SK-N-SH treated with all-trans-retinoic acid at 6 μM for 48 hours (cell line): ENCODE results near the gene APOO.

Experiments
- ATAC-seq: fragments of 200-7000 bp; cut with Tn5 transposase; 3 replicates; pipeline ENCODE4 v1.9.1; 2020; ENCODE audit warnings: mild to moderate bottlenecking, moderate library complexity
- ARNTL ChIP-seq: fragments of 450-650 bp; formaldehyde crosslinking; IDR thresholded peaks from 2 replicates; pipeline ENCODE4 v1.5.0; 2020; ENCODE audit warnings: low read depth, mild to moderate bottlenecking, moderate library complexity, borderline replicate concordance
- BACH2 ChIP-seq: fragments of 250-450 bp; sonication (Bioruptor Pico); IDR thresholded peaks from 2 replicates; pipeline ENCODE4 v1.9.0; 2021; ENCODE audit warnings: mild to moderate bottlenecking, borderline replicate concordance
- CSDC2 ChIP-seq: fragments of 250-450 bp; sonication (Bioruptor Pico); IDR thresholded peaks from 2 replicates; pipeline ENCODE4 v1.5.0; 2020; ENCODE audit warnings: mild to moderate bottlenecking, moderate library complexity
- GLIS3 ChIP-seq: fragments of 250-450 bp; sonication (Bioruptor Pico); IDR thresholded peaks from 2 replicates; pipeline ENCODE4 v1.5.0; 2020; ENCODE audit warnings: mild to moderate bottlenecking, moderate library complexity
- ISL1 ChIP-seq: fragments of 250-450 bp; sonication (Bioruptor Pico); IDR thresholded peaks from 2 replicates; pipeline ENCODE4 v2.1.2; 2022; ENCODE audit warnings: mild to moderate bottlenecking, moderate library complexity
- OSR1 ChIP-seq: fragments of 250-450 bp; sonication (Bioruptor Pico); IDR thresholded peaks from 2 replicates; pipeline ENCODE4 v1.8.0; 2022; ENCODE audit warnings: moderate library complexity, mild to moderate bottlenecking, inconsistent platforms
- PPARA ChIP-seq: fragments of 250-450 bp; sonication (Bioruptor Pico); IDR thresholded peaks from 2 replicates; pipeline ENCODE4 v1.5.0; 2020; ENCODE audit warnings: mild to moderate bottlenecking, borderline replicate concordance
- RARB ChIP-seq: fragments of 250-450 bp; sonication (Bioruptor Pico); IDR thresholded peaks from 2 replicates; pipeline ENCODE4 v1.8.0; 2021; ENCODE audit warnings: mild to moderate bottlenecking, moderate library complexity
- TCF4 ChIP-seq: fragments of 250-450 bp; sonication (Bioruptor Pico); IDR thresholded peaks from 2 replicates; pipeline ENCODE4 v1.8.0; 2021; ENCODE audit warnings: mild to moderate bottlenecking, moderate library complexity, borderline replicate concordance
- TOX ChIP-seq: fragments of 250-450 bp; sonication (Bioruptor Pico); IDR thresholded peaks from 2 replicates; pipeline ENCODE4 v1.8.0; 2021; ENCODE audit warnings: mild to moderate bottlenecking, moderate library complexity, borderline replicate concordance
- ZC3H10 ChIP-seq: fragments of 250-450 bp; sonication (Bioruptor Pico); IDR thresholded peaks from 2 replicates; pipeline ENCODE4 v1.5.1; 2021; ENCODE audit warnings: mild to moderate bottlenecking, moderate library complexity
- ZFP3 ChIP-seq: fragments of 250-450 bp; sonication (Bioruptor Pico); IDR thresholded peaks from 2 replicates; pipeline ENCODE4 v1.5.0; 2020; ENCODE audit warnings: mild to moderate bottlenecking, moderate library complexity
- ZFP30 ChIP-seq: fragments of 450-650 bp; formaldehyde crosslinking; IDR thresholded peaks from 2 replicates; pipeline ENCODE4 v1.5.0; 2022; ENCODE audit warnings: mild to moderate bottlenecking, moderate library complexity
- ZNF565 ChIP-seq: fragments of 450-650 bp; formaldehyde crosslinking; conservative IDR thresholded peaks from 2 replicates; pipeline ENCODE4 v1.5.0; 2020; ENCODE audit warnings: low read depth, mild to moderate bottlenecking, moderate library complexity
- ZNF70 ChIP-seq: fragments of 450-650 bp; formaldehyde crosslinking; IDR thresholded peaks from 2 replicates; pipeline ENCODE4 v1.5.0; 2020; ENCODE audit warnings: mild to moderate bottlenecking, moderate library complexity
- ZNF8 ChIP-seq: fragments of 450-650 bp; formaldehyde crosslinking; IDR thresholded peaks from 2 replicates; pipeline ENCODE4 v1.5.0; 2020; ENCODE audit warnings: mild to moderate bottlenecking, moderate library complexity
- TF ChIP-seq, protein P1 (sequence below): fragments of 250-450 bp; sonication (Bioruptor Pico); IDR thresholded peaks from 2 replicates; pipeline ENCODE4 v1.8.0; 2020; ENCODE audit warnings: mild to moderate bottlenecking, moderate library complexity, borderline replicate concordance
- TF ChIP-seq, protein P2 (sequence below): fragments of 250-450 bp; sonication (Bioruptor Pico); IDR thresholded peaks from 2 replicates; pipeline ENCODE4 v1.8.0; 2021; ENCODE audit warnings: low read depth, mild to moderate bottlenecking, moderate library complexity, borderline replicate concordance
- TF ChIP-seq, protein P3 (sequence below): fragments of 250-450 bp; sonication (Bioruptor Pico); IDR thresholded peaks from 2 replicates; pipeline ENCODE4 v1.5.0; 2020; ENCODE audit warnings: mild to moderate bottlenecking, moderate library complexity
- TF ChIP-seq, protein P4 (sequence below): fragments of 250-450 bp; sonication (Bioruptor Pico); IDR thresholded peaks from 2 replicates; pipeline ENCODE4 v1.5.1; 2020; ENCODE audit warnings: low read depth, mild to moderate bottlenecking, moderate library complexity
- TF ChIP-seq, protein P5 (sequence below): fragments of 250-450 bp; sonication (Bioruptor Pico); IDR thresholded peaks from 2 replicates; pipeline ENCODE4 v1.5.1; 2021; ENCODE audit warnings: mild to moderate bottlenecking, moderate library complexity

The APOO gene

DNA sequence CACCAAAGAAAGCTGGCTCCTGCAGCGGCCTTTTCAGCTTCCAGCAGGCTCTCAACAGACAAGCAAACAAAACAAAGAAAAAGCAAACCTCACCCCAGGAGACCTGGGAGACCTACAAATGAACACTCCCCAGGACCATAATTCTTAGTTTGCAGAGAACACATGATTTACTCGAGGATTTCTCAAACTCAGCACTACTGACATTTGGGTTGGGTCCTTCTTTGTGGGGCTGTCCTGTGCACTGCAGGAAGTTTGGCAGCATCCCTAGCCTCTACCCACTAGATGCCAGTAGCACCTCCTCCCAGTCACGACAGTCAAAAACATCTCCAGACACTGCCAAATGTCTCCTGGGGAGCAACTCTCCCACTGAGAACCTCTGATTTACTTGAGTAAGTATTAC is 21.9 kb downstream of the APOO start:
- TF ChIP-seq ZNF8 (CRISPR knock-in tag) (no peak), PPARA (CRISPR knock-in tag) (no peak), TOX (CRISPR knock-in tag) (no peak)
- TF ChIP-seq, protein P1, sequence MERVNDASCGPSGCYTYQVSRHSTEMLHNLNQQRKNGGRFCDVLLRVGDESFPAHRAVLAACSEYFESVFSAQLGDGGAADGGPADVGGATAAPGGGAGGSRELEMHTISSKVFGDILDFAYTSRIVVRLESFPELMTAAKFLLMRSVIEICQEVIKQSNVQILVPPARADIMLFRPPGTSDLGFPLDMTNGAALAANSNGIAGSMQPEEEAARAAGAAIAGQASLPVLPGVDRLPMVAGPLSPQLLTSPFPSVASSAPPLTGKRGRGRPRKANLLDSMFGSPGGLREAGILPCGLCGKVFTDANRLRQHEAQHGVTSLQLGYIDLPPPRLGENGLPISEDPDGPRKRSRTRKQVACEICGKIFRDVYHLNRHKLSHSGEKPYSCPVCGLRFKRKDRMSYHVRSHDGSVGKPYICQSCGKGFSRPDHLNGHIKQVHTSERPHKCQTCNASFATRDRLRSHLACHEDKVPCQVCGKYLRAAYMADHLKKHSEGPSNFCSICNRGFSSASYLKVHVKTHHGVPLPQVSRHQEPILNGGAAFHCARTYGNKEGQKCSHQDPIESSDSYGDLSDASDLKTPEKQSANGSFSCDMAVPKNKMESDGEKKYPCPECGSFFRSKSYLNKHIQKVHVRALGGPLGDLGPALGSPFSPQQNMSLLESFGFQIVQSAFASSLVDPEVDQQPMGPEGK (CRISPR knock-in tag) = no peak
- TF ChIP-seq, protein P2, sequence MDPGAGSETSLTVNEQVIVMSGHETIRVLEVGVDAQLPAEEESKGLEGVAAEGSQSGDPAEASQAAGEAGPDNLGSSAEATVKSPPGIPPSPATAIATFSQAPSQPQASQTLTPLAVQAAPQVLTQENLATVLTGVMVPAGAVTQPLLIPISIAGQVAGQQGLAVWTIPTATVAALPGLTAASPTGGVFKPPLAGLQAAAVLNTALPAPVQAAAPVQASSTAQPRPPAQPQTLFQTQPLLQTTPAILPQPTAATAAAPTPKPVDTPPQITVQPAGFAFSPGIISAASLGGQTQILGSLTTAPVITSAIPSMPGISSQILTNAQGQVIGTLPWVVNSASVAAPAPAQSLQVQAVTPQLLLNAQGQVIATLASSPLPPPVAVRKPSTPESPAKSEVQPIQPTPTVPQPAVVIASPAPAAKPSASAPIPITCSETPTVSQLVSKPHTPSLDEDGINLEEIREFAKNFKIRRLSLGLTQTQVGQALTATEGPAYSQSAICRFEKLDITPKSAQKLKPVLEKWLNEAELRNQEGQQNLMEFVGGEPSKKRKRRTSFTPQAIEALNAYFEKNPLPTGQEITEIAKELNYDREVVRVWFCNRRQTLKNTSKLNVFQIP (CRISPR knock-in tag) = no peak

DNA sequence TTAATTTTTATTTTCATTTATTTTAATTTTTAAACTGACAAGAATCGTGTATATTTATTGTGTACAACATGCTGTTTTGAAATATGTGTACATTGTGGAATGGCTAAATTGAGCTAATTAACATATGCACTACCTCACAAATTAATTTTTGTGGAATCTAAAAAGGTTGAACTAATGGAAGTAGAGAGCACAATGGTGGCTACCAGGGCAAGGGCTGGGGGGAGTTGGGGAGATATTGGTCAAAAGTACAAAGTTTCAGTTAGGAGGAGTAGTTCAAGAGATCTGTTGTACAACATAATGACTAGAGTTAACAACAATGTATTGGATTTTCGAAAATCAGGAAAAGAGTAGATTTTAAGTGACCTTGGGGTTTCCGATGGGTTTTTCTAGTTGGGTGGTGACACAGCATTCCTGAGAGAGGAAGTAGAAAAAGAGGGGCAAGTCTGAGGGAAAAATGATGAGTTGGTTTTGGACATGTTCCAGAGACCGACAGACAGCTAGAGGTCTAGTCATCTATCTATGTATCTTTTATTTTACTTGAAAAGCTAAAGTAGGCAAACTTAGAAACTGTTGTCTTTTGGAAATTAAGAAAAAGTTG is 23.2 kb downstream of the APOO start:
- TF ChIP-seq ZC3H10 (no peak), ISL1 (CRISPR knock-in tag) (no peak), ZNF70 (no peak), ZNF8 (CRISPR knock-in tag) (no peak), ZFP30 (no peak), BACH2 (no peak), ARNTL (no peak), ZNF565 (no peak)
- TF ChIP-seq, protein P3, sequence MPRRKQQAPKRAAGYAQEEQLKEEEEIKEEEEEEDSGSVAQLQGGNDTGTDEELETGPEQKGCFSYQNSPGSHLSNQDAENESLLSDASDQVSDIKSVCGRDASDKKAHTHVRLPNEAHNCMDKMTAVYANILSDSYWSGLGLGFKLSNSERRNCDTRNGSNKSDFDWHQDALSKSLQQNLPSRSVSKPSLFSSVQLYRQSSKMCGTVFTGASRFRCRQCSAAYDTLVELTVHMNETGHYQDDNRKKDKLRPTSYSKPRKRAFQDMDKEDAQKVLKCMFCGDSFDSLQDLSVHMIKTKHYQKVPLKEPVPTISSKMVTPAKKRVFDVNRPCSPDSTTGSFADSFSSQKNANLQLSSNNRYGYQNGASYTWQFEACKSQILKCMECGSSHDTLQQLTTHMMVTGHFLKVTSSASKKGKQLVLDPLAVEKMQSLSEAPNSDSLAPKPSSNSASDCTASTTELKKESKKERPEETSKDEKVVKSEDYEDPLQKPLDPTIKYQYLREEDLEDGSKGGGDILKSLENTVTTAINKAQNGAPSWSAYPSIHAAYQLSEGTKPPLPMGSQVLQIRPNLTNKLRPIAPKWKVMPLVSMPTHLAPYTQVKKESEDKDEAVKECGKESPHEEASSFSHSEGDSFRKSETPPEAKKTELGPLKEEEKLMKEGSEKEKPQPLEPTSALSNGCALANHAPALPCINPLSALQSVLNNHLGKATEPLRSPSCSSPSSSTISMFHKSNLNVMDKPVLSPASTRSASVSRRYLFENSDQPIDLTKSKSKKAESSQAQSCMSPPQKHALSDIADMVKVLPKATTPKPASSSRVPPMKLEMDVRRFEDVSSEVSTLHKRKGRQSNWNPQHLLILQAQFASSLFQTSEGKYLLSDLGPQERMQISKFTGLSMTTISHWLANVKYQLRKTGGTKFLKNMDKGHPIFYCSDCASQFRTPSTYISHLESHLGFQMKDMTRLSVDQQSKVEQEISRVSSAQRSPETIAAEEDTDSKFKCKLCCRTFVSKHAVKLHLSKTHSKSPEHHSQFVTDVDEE (CRISPR knock-in tag) = no peak
- TF ChIP-seq, protein P4, sequence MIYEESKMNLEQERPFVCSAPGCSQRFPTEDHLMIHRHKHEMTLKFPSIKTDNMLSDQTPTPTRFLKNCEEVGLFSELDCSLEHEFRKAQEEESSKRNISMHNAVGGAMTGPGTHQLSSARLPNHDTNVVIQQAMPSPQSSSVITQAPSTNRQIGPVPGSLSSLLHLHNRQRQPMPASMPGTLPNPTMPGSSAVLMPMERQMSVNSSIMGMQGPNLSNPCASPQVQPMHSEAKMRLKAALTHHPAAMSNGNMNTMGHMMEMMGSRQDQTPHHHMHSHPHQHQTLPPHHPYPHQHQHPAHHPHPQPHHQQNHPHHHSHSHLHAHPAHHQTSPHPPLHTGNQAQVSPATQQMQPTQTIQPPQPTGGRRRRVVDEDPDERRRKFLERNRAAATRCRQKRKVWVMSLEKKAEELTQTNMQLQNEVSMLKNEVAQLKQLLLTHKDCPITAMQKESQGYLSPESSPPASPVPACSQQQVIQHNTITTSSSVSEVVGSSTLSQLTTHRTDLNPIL = no peak
- ATAC-seq = no peak; the same call in 2 of the 3 replicates

More for the DNA sequence above, 21.9 kb downstream of the APOO start:
- no peak for ATAC-seq

DNA sequence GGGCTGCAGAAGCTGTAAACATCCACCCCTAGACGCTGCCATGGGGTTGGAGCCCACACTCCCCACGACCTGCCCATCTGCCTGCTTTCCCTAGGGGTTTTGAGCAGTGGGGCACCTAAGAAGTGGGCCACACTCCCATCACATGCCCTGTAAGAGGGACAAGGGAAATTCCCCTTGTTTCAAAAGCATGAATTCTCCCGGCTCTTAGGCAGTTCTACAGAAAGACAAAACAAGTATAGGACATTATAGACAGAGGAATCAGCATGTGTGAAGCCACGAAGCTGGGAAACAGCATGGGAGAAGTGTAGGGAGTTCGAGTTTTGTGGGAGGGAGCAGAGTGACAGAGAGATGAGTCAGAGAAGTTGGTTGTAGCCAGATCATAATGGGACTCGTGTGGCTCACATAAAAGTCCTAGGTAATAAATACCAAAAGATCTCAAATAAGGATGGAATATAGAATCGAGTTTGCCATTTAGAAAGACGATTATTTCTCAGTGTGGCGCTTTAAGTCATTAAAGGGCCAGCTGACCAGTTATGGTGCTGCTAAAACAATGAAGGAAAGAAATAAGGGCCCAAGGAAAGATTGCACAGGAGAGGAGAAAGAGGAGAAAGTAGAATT is 23.9 kb downstream of the APOO start:
- ATAC-seq = peak; percentile 94
- no peak for TF ChIP-seq RARB
- no peak for TF ChIP-seq TCF4
- no peak; the same call in 1 of the 2 replicates for TF ChIP-seq ZFP3 (CRISPR knock-in tag)
- no peak for TF ChIP-seq GLIS3 (CRISPR knock-in tag)
- no peak for TF ChIP-seq TOX (CRISPR knock-in tag)
- TF ChIP-seq, protein P4 = no peak
- no peak for TF ChIP-seq ISL1 (CRISPR knock-in tag)
- no peak for TF ChIP-seq PPARA (CRISPR knock-in tag)
- TF ChIP-seq ZNF565 = no peak
- TF ChIP-seq, protein P5, sequence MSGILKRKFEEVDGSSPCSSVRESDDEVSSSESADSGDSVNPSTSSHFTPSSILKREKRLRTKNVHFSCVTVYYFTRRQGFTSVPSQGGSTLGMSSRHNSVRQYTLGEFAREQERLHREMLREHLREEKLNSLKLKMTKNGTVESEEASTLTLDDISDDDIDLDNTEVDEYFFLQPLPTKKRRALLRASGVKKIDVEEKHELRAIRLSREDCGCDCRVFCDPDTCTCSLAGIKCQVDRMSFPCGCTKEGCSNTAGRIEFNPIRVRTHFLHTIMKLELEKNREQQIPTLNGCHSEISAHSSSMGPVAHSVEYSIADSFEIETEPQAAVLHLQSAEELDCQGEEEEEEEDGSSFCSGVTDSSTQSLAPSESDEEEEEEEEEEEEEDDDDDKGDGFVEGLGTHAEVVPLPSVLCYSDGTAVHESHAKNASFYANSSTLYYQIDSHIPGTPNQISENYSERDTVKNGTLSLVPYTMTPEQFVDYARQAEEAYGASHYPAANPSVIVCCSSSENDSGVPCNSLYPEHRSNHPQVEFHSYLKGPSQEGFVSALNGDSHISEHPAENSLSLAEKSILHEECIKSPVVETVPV (CRISPR knock-in tag) = no peak
- TF ChIP-seq ZC3H10 = no peak
- TF ChIP-seq, protein P1 (CRISPR knock-in tag) = no peak
- TF ChIP-seq ZFP30 = no peak
- no peak for TF ChIP-seq OSR1 (CRISPR knock-in tag)
- no peak for TF ChIP-seq ZNF8 (CRISPR knock-in tag)
- TF ChIP-seq ZNF70 = no peak
- TF ChIP-seq CSDC2 (CRISPR knock-in tag) = no peak
- TF ChIP-seq, protein P3 (CRISPR knock-in tag) = no peak
